K562 (cell line): ENCODE results near the gene C17orf114.
A peak's percentile ranks its signal among the peaks of the same experiment; 100 is the strongest.

Experiments used
- ARID1B ChIP-seq: fragments of 450-650 bp; IDR thresholded peaks from 2 replicates; pipeline ENCODE4 v1.6.1; 2016; ENCODE audit warnings: antibody characterized with exemption, mild to moderate bottlenecking, inconsistent platforms
- BRD9 ChIP-seq: fragments of 450-650 bp; IDR thresholded peaks from 2 replicates; pipeline ENCODE4 v1.6.1; 2018; ENCODE audit warnings: low read depth; ENCODE audit not compliant: partially characterized antibody
- EHMT2 ChIP-seq: fragments of 450-650 bp; IDR thresholded peaks from 2 replicates; pipeline ENCODE4 v1.6.1; 2018; ENCODE audit warnings: antibody characterized with exemption
- ESRRA ChIP-seq: fragments of 450-650 bp; IDR thresholded peaks from 2 replicates; pipeline ENCODE4 v1.6.1; 2014; ENCODE audit warnings: low read depth, mild to moderate bottlenecking, moderate library complexity, borderline replicate concordance
- EZH2 ChIP-seq: IDR thresholded peaks from 2 replicates; pipeline ENCODE4 v1.6.1; 2012; ENCODE audit warnings: low read depth, mild to moderate bottlenecking, inconsistent platforms, low read length, borderline replicate concordance
- GABPA ChIP-seq: fragments of 200-800 bp; sonication (Bioruptor generic); conservative IDR thresholded peaks from 2 replicates; pipeline ENCODE4 v1.6.1; 2016; ENCODE audit warnings: low read depth, missing genetic modification characterization, missing compliant biosample characterization
- HLTF ChIP-seq: fragments of 450-650 bp; IDR thresholded peaks from 2 replicates; pipeline ENCODE4 v1.6.1; 2016
- LARP7 ChIP-seq: fragments of 450-650 bp; IDR thresholded peaks from 2 replicates; pipeline ENCODE4 v1.6.1; 2016
- MAFK ChIP-seq: IDR thresholded peaks from 2 replicates; pipeline ENCODE4 v1.6.1; 2011; ENCODE audit warnings: low read length, improper control_type of control experiment
- NCOA1 ChIP-seq: fragments of 450-650 bp; IDR thresholded peaks from 2 replicates; pipeline ENCODE4 v1.6.1; 2016; ENCODE audit warnings: low read depth
- NONO ChIP-seq, 2 experiments: fragments of 200-400 bp in 1 of 2; fragments of 450-650 bp in 1 of 2; formaldehyde crosslinking in 1 of 2; IDR thresholded peaks; 2 replicates each; pipeline ENCODE4 v1.6.1; 2017; ENCODE audit warnings: low read depth in 2 of 2, mild to moderate bottlenecking in 2 of 2, moderate library complexity in 2 of 2, low read length in 1 of 2
- NR1H2 ChIP-seq: sonication (generic); formaldehyde crosslinking; IDR thresholded peaks from 2 replicates; pipeline ENCODE4 v1.4.0; 2020; ENCODE audit warnings: mild to moderate bottlenecking, missing genetic modification reagents
- RB1 ChIP-seq: fragments of 450-650 bp; IDR thresholded peaks from 2 replicates; pipeline ENCODE4 v1.6.1; 2017; ENCODE audit warnings: low read depth, mild to moderate bottlenecking
- RHOXF2B ChIP-seq: fragments of 250-450 bp; sonication (Bioruptor Pico); conservative IDR thresholded peaks from 2 replicates; pipeline ENCODE4 v1.5.1; 2021
- SREBF2 ChIP-seq: sonication (generic); formaldehyde crosslinking; IDR thresholded peaks from 2 replicates; pipeline ENCODE4 v1.4.0; 2020; ENCODE audit warnings: mild to moderate bottlenecking, missing genetic modification reagents
- ZBED1 ChIP-seq: IDR thresholded peaks from 2 replicates; pipeline ENCODE4 v1.6.1; 2014
- ZEB2 ChIP-seq: fragments of 450-650 bp; IDR thresholded peaks from 2 replicates; pipeline ENCODE4 v1.6.1; 2016
- ZFX ChIP-seq: sonication (generic); formaldehyde crosslinking; IDR thresholded peaks from 2 replicates; pipeline ENCODE4 v1.8.0; 2022; ENCODE audit warnings: mild to moderate bottlenecking, missing genetic modification reagents, moderate library complexity
- ZNF212 ChIP-seq: fragments of 450-650 bp; formaldehyde crosslinking; IDR thresholded peaks from 2 replicates; pipeline ENCODE4 v1.4.0; 2020; ENCODE audit warnings: mild to moderate bottlenecking
- ZNF57 ChIP-seq: fragments of 450-650 bp; formaldehyde crosslinking; IDR thresholded peaks from 2 replicates; pipeline ENCODE4 v1.4.0; 2020; ENCODE audit warnings: mild to moderate bottlenecking, moderate library complexity
- ZNF696 ChIP-seq: fragments of 250-450 bp; sonication (Bioruptor Pico); conservative IDR thresholded peaks from 2 replicates; pipeline ENCODE4 v1.4.0; 2020; ENCODE audit warnings: mild to moderate bottlenecking, moderate library complexity
- ZNF764 ChIP-seq: fragments of 250-450 bp; sonication (Bioruptor Pico); IDR thresholded peaks from 2 replicates; pipeline ENCODE4 v1.4.0; 2020; ENCODE audit warnings: low read depth, mild to moderate bottlenecking, moderate library complexity
- TF ChIP-seq, protein P1 (sequence below), 3 experiments: fragments of 200-800 bp in 1 of 3; sonication (Bioruptor generic) in 1 of 3; sonication (generic) in 1 of 3; formaldehyde crosslinking in 1 of 3; IDR thresholded peaks; 2 replicates each; pipeline versions ENCODE4 v1.6.1 to v1.8.0; 2016 to 2022; ENCODE audit warnings: mild to moderate bottlenecking in 2 of 3, missing compliant biosample characterization in 2 of 3, missing genetic modification characterization in 2 of 3, missing genetic modification reagents in 1 of 3
- TF ChIP-seq, protein P2 (sequence below): fragments of 450-650 bp; IDR thresholded peaks from 2 replicates; pipeline ENCODE4 v1.6.1; 2016; ENCODE audit warnings: antibody characterized with exemption
- TF ChIP-seq, protein P3 (sequence below): IDR thresholded peaks from 2 replicates; pipeline ENCODE4 v1.6.1; 2011; ENCODE audit not compliant: insufficient read length; ENCODE audit errors: extremely low read depth
- TF ChIP-seq, protein P4 (sequence below), 2 experiments: fragments of 450-650 bp in 1 of 2; sonication (generic) in 1 of 2; formaldehyde crosslinking; conservative IDR thresholded peaks; 2 replicates each; pipeline versions ENCODE4 v1.4.0 to v1.8.1; 2020 to 2022; ENCODE audit warnings: mild to moderate bottlenecking in 1 of 2, missing genetic modification reagents in 1 of 2

The C17orf114 gene

DNA sequence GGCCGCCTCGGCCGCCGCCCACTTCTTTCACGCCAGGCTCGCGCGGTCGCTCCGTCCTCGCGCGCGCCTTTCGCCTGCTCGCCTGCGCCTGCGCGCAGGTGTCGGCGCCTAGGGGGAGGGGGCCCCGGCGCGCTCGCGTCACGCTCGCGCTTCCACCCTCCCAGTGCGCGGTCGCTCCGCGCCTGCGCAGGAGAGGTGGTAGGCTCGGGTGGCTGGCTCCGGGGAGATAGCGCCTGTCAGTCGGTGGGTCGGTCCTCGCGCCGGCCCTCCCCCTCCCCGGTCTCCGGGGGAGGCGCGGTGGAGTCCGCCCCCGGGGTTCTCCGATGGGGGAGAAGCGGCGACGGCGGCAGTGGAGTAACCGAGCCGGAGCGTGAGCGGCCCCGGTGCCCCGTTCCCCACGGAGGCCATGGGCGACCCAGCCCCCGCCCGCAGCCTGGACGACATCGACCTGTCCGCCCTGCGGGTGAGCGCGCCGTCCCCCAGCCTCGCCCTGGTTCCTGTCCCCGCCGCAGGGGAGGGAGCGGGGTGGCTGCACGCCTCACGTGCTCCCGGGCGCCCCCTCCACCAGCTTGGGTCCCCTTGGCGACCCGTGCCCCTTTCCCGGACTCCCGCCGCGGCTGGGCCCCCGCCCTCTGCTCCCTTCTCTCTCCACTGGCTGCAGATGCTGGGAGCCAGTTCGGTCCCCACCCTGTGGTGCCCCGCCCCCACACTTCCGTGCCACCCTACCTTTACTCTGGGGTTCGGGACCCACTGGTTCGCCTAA lies 31.2 kb upstream of the C17orf114 start, which contains the start of gene MINK1 (continued):
- TF ChIP-seq NCOA1 (no peak), EHMT2 (no peak), ZNF764 (CRISPR knock-in tag) (no peak), ZEB2 (no peak), ZNF212 (no peak), ZFX (CRISPR knock-in tag) (peak; percentile 36), ARID1B (no peak; the same call in 1 of the 2 replicates), NR1H2 (CRISPR knock-in tag) (no peak), ZBED1 (no peak), HLTF (no peak), ZNF57 (CRISPR knock-in tag) (no peak), ESRRA (peak; percentile 18; the same call in 1 of the 2 replicates), MAFK (no peak), EZH2 (no peak), SREBF2 (CRISPR knock-in tag) (no peak), RB1 (peak; percentile 70), LARP7 (no peak), BRD9 (no peak), GABPA (tag) (no peak), ZNF696 (CRISPR knock-in tag) (no peak), NONO (IDR thresholded peaks at IDR 0.05; ENCODE audit: low read depth in 2 of 2, low read length in 1 of 2) (no peak), RHOXF2B (CRISPR knock-in tag) (no peak)
- TF ChIP-seq, protein P1, sequence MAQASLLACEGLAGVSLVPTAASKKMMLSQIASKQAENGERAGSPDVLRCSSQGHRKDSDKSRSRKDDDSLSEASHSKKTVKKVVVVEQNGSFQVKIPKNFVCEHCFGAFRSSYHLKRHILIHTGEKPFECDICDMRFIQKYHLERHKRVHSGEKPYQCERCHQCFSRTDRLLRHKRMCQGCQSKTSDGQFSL (CRISPR knock-in tag; IDR thresholded peaks at IDR 0.05) = no peak; the same call in 1 of the 2 replicates
- TF ChIP-seq, protein P1 (tag; IDR thresholded peaks at IDR 0.05) = no peak
- TF ChIP-seq, protein P2, sequence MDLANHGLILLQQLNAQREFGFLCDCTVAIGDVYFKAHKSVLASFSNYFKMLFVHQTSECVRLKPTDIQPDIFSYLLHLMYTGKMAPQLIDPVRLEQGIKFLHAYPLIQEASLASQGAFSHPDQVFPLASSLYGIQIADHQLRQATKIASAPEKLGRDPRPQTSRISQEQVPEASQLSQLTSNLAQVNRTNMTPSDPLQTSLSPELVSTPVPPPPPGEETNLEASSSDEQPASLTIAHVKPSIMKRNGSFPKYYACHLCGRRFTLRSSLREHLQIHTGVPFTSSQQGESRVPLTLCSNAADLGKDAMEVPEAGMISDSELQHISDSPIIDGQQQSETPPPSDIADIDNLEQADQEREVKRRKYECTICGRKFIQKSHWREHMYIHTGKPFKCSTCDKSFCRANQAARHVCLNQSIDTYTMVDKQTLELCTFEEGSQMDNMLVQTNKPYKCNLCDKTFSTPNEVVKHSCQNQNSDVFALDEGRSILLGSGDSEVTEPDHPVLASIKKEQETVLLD = peak; percentile 87
- TF ChIP-seq, protein P3, sequence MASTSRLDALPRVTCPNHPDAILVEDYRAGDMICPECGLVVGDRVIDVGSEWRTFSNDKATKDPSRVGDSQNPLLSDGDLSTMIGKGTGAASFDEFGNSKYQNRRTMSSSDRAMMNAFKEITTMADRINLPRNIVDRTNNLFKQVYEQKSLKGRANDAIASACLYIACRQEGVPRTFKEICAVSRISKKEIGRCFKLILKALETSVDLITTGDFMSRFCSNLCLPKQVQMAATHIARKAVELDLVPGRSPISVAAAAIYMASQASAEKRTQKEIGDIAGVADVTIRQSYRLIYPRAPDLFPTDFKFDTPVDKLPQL = no peak
- TF ChIP-seq, protein P4, sequence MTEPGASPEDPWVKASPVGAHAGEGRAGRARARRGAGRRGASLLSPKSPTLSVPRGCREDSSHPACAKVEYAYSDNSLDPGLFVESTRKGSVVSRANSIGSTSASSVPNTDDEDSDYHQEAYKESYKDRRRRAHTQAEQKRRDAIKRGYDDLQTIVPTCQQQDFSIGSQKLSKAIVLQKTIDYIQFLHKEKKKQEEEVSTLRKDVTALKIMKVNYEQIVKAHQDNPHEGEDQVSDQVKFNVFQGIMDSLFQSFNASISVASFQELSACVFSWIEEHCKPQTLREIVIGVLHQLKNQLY (CRISPR knock-in tag; conservative IDR thresholded peaks at IDR 0.05) = no peak
